HEK293 (cell line): ENCODE results near the gene RNF113A.
A peak's percentile ranks its signal among the peaks of the same experiment; 100 is the strongest.

Experiments
- GLIS2 ChIP-seq: fragments of 450-650 bp; formaldehyde crosslinking; IDR thresholded peaks from 2 replicates; pipeline ENCODE4 v1.5.1; 2016; ENCODE audit warnings: missing biosample characterization, missing genetic modification characterization
- HOXA7 ChIP-seq: sonication (generic); formaldehyde crosslinking; IDR thresholded peaks from 2 replicates; pipeline ENCODE4 v1.8.1; 2022; ENCODE audit warnings: missing genetic modification reagents, borderline replicate concordance
- HOXD13 ChIP-seq: sonication (generic); formaldehyde crosslinking; IDR thresholded peaks from 2 replicates; pipeline ENCODE4 v1.8.0; 2022; ENCODE audit warnings: missing genetic modification reagents, borderline replicate concordance
- REPIN1 ChIP-seq: fragments of 450-650 bp; formaldehyde crosslinking; IDR thresholded peaks from 2 replicates; pipeline ENCODE4 v1.5.1; 2017; ENCODE audit warnings: missing biosample characterization, missing genetic modification characterization, low read depth
- SP3 ChIP-seq: fragments of 450-650 bp; formaldehyde crosslinking; IDR thresholded peaks from 2 replicates; pipeline ENCODE4 v1.5.1; 2016; ENCODE audit warnings: missing biosample characterization, missing genetic modification characterization
- WT1 ChIP-seq: fragments of 450-650 bp; formaldehyde crosslinking; IDR thresholded peaks from 2 replicates; pipeline ENCODE4 v1.5.1; 2016; ENCODE audit warnings: missing biosample characterization, missing genetic modification characterization
- ZBTB17 ChIP-seq: fragments of 450-650 bp; formaldehyde crosslinking; IDR thresholded peaks from 2 replicates; pipeline ENCODE4 v1.5.1; 2016; ENCODE audit warnings: missing biosample characterization, missing genetic modification characterization
- ZNF138 ChIP-seq: fragments of 450-650 bp; formaldehyde crosslinking; IDR thresholded peaks from 2 replicates; pipeline ENCODE4 v1.5.1; 2016; ENCODE audit warnings: missing biosample characterization, missing genetic modification characterization, borderline replicate concordance
- ZNF157 ChIP-seq: fragments of 450-650 bp; formaldehyde crosslinking; IDR thresholded peaks from 2 replicates; pipeline ENCODE4 v1.5.1; 2016; ENCODE audit warnings: missing biosample characterization, missing genetic modification characterization
- ZNF169 ChIP-seq: fragments of 450-650 bp; formaldehyde crosslinking; IDR thresholded peaks from 2 replicates; pipeline ENCODE4 v1.5.1; 2016; ENCODE audit warnings: missing biosample characterization, missing genetic modification characterization
- ZNF2 ChIP-seq: fragments of 450-650 bp; formaldehyde crosslinking; IDR thresholded peaks from 2 replicates; pipeline ENCODE4 v1.5.1; 2016; ENCODE audit warnings: missing biosample characterization, missing genetic modification characterization
- ZNF211 ChIP-seq: fragments of 450-650 bp; formaldehyde crosslinking; IDR thresholded peaks from 2 replicates; pipeline ENCODE4 v1.5.1; 2016; ENCODE audit warnings: low read depth, missing biosample characterization, missing genetic modification characterization
- ZNF23 ChIP-seq: fragments of 450-650 bp; formaldehyde crosslinking; IDR thresholded peaks from 2 replicates; pipeline ENCODE4 v1.5.1; 2016; ENCODE audit warnings: missing biosample characterization, missing genetic modification characterization, borderline replicate concordance
- ZNF37A ChIP-seq: fragments of 450-650 bp; IDR thresholded peaks from 2 replicates; pipeline ENCODE4 v1.5.1; 2018; ENCODE audit warnings: missing biosample characterization, missing genetic modification characterization
- ZNF394 ChIP-seq: fragments of 450-650 bp; formaldehyde crosslinking; IDR thresholded peaks from 2 replicates; pipeline ENCODE4 v1.5.1; 2016; ENCODE audit warnings: missing biosample characterization, missing genetic modification characterization, mild to moderate bottlenecking, moderate library complexity, borderline replicate concordance
- ZNF423 ChIP-seq: fragments of 450-650 bp; formaldehyde crosslinking; IDR thresholded peaks from 2 replicates; pipeline ENCODE4 v1.5.1; 2016; ENCODE audit warnings: missing biosample characterization, missing genetic modification characterization
- ZNF433 ChIP-seq: fragments of 450-650 bp; formaldehyde crosslinking; IDR thresholded peaks from 2 replicates; pipeline ENCODE4 v1.5.1; 2016; ENCODE audit warnings: missing biosample characterization, missing genetic modification characterization, low read depth
- ZNF473 ChIP-seq: fragments of 450-650 bp; formaldehyde crosslinking; IDR thresholded peaks from 2 replicates; pipeline ENCODE4 v1.5.1; 2017; ENCODE audit warnings: missing biosample characterization, missing genetic modification characterization
- ZNF510 ChIP-seq: fragments of 450-650 bp; formaldehyde crosslinking; IDR thresholded peaks from 2 replicates; pipeline ENCODE4 v1.5.1; 2018; ENCODE audit warnings: mild to moderate bottlenecking, missing genetic modification characterization, missing biosample characterization; ENCODE audit not compliant: insufficient replicate concordance
- ZNF521 ChIP-seq: fragments of 450-650 bp; formaldehyde crosslinking; IDR thresholded peaks from 2 replicates; pipeline ENCODE4 v1.5.1; 2017; ENCODE audit warnings: missing biosample characterization, mild to moderate bottlenecking, missing genetic modification characterization
- ZNF530 ChIP-seq: fragments of 450-650 bp; formaldehyde crosslinking; IDR thresholded peaks from 2 replicates; pipeline ENCODE4 v1.5.1; 2016; ENCODE audit warnings: low read depth, missing biosample characterization, missing genetic modification characterization
- ZNF561 ChIP-seq: fragments of 450-650 bp; IDR thresholded peaks from 2 replicates; pipeline ENCODE4 v1.5.1; 2018; ENCODE audit warnings: missing biosample characterization, missing genetic modification characterization, borderline replicate concordance
- ZNF585B ChIP-seq: fragments of 450-650 bp; formaldehyde crosslinking; IDR thresholded peaks from 2 replicates; pipeline ENCODE4 v1.5.1; 2016; ENCODE audit warnings: missing biosample characterization, missing genetic modification characterization
- ZNF610 ChIP-seq: fragments of 450-650 bp; formaldehyde crosslinking; IDR thresholded peaks from 2 replicates; pipeline ENCODE4 v1.5.1; 2016; ENCODE audit warnings: missing biosample characterization, missing genetic modification characterization, borderline replicate concordance
- ZNF624 ChIP-seq: fragments of 450-650 bp; formaldehyde crosslinking; IDR thresholded peaks from 2 replicates; pipeline ENCODE4 v1.5.1; 2017; ENCODE audit warnings: missing biosample characterization, missing genetic modification characterization
- ZNF776 ChIP-seq: fragments of 450-650 bp; formaldehyde crosslinking; IDR thresholded peaks from 2 replicates; pipeline ENCODE4 v1.5.0; 2017; ENCODE audit warnings: missing biosample characterization, missing genetic modification characterization, borderline replicate concordance
- ZNF777 ChIP-seq: fragments of 450-650 bp; formaldehyde crosslinking; IDR thresholded peaks from 2 replicates; pipeline ENCODE4 v1.5.1; 2017; ENCODE audit warnings: missing biosample characterization, missing genetic modification characterization, borderline replicate concordance
- ZNF792 ChIP-seq: fragments of 450-650 bp; formaldehyde crosslinking; IDR thresholded peaks from 2 replicates; pipeline ENCODE4 v1.5.1; 2016; ENCODE audit warnings: missing biosample characterization, missing genetic modification characterization
- ZSCAN30 ChIP-seq: fragments of 450-650 bp; IDR thresholded peaks from 2 replicates; pipeline ENCODE4 v1.5.1; 2018; ENCODE audit warnings: missing biosample characterization, mild to moderate bottlenecking, missing genetic modification characterization, moderate library complexity
- TF ChIP-seq, protein P1 (sequence below): fragments of 450-650 bp; formaldehyde crosslinking; IDR thresholded peaks from 2 replicates; pipeline ENCODE4 v1.5.1; 2016; ENCODE audit warnings: missing biosample characterization, missing genetic modification characterization
- TF ChIP-seq, protein P2 (sequence below): fragments of 450-650 bp; formaldehyde crosslinking; IDR thresholded peaks from 2 replicates; pipeline ENCODE4 v1.5.1; 2016; ENCODE audit warnings: missing biosample characterization, missing genetic modification characterization, low read depth
- TF ChIP-seq, protein P3 (sequence below): sonication (generic); formaldehyde crosslinking; IDR thresholded peaks from 2 replicates; pipeline ENCODE4 v1.8.1; 2022; ENCODE audit warnings: mild to moderate bottlenecking, moderate library complexity, missing genetic modification reagents
- TF ChIP-seq, protein P4 (sequence below): fragments of 450-650 bp; formaldehyde crosslinking; optimal IDR thresholded peaks from 2 replicates; pipeline ENCODE3; 2016; ENCODE audit warnings: missing biosample characterization, mild to moderate bottlenecking, missing genetic modification characterization
- TF ChIP-seq, protein P5 (sequence below): fragments of 450-650 bp; formaldehyde crosslinking; IDR thresholded peaks from 2 replicates; pipeline ENCODE4 v1.5.1; 2016; ENCODE audit warnings: missing biosample characterization, missing genetic modification characterization

RNF113A gene

DNA sequence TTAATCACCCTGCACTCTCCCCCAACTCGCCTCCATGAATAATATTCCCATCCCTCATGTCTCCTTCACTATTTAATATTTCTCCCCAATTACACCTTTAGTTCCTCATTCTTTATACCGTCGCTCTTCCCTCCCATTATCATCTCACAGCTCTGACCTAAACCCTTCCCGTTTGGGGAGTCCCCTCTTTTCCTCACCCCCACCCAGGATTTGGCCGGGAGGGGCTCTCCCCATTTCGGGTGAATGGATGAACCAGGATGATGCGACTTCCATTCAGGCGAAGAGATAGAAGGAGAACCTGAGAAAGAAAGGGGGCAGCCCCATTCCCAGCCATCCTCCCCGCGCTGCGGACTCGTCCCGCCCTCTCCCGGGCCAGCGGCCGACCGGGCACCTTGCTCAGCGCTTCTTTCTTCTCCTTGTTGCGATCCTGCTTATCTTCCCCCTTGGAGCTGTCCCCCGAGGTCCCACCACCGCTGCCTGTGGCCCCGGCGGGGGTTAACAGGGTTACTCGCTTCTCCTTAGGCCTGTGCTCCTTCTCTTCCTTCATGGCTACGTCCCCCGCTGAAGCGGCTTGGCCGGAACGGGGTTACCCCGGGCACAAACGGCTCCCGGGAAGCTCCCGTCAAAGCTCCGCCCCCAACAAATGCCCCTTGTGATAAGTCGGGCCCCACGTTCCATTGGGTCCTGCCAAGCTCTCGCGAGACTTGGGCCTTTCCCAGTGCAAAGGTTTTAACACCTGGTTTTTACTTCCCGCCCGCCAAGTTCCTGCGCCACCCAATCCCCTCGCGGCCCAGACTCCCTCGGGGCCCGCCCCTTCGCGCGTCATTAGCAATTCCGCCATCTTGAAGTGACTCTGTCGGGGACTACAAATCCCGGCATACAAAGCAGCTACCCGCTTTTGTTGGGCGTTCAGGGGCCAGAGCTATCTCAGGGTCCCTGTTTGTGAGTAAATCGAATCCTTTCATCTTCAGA, 18.9 kb downstream of the RNF113A start, which contains the start of gene UPF3B (continued):
- TF ChIP-seq, protein P1, sequence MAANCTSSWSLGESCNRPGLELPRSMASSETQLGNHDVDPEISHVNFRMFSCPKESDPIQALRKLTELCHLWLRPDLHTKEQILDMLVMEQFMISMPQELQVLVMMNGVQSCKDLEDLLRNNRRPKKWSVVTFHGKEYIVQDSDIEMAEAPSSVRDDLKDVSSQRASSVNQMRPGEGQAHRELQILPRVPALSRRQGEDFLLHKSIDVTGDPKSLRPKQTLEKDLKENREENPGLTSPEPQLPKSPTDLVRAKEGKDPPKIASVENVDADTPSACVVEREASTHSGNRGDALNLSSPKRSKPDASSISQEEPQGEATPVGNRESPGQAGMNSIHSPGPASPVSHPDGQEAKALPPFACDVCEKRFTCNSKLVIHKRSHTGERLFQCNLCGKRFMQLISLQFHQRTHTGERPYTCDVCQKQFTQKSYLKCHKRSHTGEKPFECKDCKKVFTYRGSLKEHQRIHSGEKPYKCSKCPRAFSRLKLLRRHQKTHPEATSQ (tag by site-specific recombination) = no peak
- TF ChIP-seq ZNF23 (no peak), ZNF521 (no peak), REPIN1 (no peak), ZNF138 (tag by site-specific recombination) (no peak), HOXD13 (CRISPR knock-in tag) (no peak), ZSCAN30 (tag by site-specific recombination) (0 out of 2 replicates have a peak, but pooled peaks have one; percentile 63), ZNF394 (tag by site-specific recombination) (peak; percentile 78; the same call in 1 of the 2 replicates), ZNF530 (tag by site-specific recombination) (no peak), ZNF423 (tag by site-specific recombination) (no peak), ZNF776 (tag by site-specific recombination) (no peak), HOXA7 (CRISPR knock-in tag) (no peak), ZNF157 (tag by site-specific recombination) (no peak), ZNF585B (tag by site-specific recombination) (no peak), WT1 (no peak), ZNF561 (peak; percentile 58; the same call in 1 of the 2 replicates), ZNF510 (tag by site-specific recombination) (no peak), ZBTB17 (tag by site-specific recombination) (peak; percentile 83; the same call in 1 of the 2 replicates), ZNF624 (tag by site-specific recombination) (no peak), ZNF433 (tag by site-specific recombination) (no peak), GLIS2 (peak; percentile 89), ZNF610 (tag by site-specific recombination) (no peak), ZNF37A (tag by site-specific recombination) (no peak), ZNF473 (no peak), ZNF792 (tag by site-specific recombination) (no peak), ZNF211 (tag by site-specific recombination) (no peak), ZNF777 (no peak), ZNF2 (no peak), SP3 (tag by site-specific recombination) (peak; percentile 80), ZNF169 (tag by site-specific recombination) (no peak)
- TF ChIP-seq, protein P2, sequence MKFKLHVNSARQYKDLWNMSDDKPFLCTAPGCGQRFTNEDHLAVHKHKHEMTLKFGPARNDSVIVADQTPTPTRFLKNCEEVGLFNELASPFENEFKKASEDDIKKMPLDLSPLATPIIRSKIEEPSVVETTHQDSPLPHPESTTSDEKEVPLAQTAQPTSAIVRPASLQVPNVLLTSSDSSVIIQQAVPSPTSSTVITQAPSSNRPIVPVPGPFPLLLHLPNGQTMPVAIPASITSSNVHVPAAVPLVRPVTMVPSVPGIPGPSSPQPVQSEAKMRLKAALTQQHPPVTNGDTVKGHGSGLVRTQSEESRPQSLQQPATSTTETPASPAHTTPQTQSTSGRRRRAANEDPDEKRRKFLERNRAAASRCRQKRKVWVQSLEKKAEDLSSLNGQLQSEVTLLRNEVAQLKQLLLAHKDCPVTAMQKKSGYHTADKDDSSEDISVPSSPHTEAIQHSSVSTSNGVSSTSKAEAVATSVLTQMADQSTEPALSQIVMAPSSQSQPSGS (tag by site-specific recombination) = no peak
- TF ChIP-seq, protein P3, sequence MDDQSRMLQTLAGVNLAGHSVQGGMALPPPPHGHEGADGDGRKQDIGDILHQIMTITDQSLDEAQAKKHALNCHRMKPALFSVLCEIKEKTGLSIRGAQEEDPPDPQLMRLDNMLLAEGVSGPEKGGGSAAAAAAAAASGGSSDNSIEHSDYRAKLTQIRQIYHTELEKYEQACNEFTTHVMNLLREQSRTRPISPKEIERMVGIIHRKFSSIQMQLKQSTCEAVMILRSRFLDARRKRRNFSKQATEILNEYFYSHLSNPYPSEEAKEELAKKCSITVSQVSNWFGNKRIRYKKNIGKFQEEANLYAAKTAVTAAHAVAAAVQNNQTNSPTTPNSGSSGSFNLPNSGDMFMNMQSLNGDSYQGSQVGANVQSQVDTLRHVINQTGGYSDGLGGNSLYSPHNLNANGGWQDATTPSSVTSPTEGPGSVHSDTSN (CRISPR knock-in tag) = no peak
- TF ChIP-seq, protein P4, sequence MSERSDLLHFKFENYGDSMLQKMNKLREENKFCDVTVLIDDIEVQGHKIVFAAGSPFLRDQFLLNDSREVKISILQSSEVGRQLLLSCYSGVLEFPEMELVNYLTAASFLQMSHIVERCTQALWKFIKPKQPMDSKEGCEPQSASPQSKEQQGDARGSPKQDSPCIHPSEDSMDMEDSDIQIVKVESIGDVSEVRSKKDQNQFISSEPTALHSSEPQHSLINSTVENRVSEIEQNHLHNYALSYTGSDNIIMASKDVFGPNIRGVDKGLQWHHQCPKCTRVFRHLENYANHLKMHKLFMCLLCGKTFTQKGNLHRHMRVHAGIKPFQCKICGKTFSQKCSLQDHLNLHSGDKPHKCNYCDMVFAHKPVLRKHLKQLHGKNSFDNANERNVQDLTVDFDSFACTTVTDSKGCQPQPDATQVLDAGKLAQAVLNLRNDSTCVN (tag by site-specific recombination) = peak; percentile 33
- TF ChIP-seq, protein P5, sequence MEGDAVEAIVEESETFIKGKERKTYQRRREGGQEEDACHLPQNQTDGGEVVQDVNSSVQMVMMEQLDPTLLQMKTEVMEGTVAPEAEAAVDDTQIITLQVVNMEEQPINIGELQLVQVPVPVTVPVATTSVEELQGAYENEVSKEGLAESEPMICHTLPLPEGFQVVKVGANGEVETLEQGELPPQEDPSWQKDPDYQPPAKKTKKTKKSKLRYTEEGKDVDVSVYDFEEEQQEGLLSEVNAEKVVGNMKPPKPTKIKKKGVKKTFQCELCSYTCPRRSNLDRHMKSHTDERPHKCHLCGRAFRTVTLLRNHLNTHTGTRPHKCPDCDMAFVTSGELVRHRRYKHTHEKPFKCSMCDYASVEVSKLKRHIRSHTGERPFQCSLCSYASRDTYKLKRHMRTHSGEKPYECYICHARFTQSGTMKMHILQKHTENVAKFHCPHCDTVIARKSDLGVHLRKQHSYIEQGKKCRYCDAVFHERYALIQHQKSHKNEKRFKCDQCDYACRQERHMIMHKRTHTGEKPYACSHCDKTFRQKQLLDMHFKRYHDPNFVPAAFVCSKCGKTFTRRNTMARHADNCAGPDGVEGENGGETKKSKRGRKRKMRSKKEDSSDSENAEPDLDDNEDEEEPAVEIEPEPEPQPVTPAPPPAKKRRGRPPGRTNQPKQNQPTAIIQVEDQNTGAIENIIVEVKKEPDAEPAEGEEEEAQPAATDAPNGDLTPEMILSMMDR (tag by site-specific recombination) = no peak
